CD4-positive, alpha-beta T cell treated with Interleukin-10 for 1 hour (primary cell): ENCODE results near the gene HOXC4.
"Not testable (repeated sequence)": the region's sequence is repeated elsewhere in the genome, so short reads cannot be mapped to it uniquely, and the experiment has no call there.

Experiments used
- DNase-seq: peaks from one replicate; pipeline ENCODE4 v3.0.0-alpha.2; 2020

The HOXC4 gene

GRCh38 chr12:54060174-54060974 lies 6.7 kb downstream of the HOXC4 start:
- no peak for DNase-seq

GRCh38 chr12:54060975-54061778 lies 7.5 kb downstream of the HOXC4 start:
- DNase-seq: no peak

- no peak for DNase-seq
These were observed 12.0 kb downstream of the HOXC4 start for GRCh38 chr12:54065677-54066076.

GRCh38 chr12:54066408-54066807 lies 12.8 kb downstream of the HOXC4 start:
- no peak for DNase-seq

- DNase-seq: no peak
These were observed 14.9 kb downstream of the HOXC4 start for GRCh38 chr12:54068418-54069070.

GRCh38 chr12:54071942-54072341 lies 18.3 kb downstream of the HOXC4 start:
- no peak for DNase-seq

GRCh38 chr12:54074308-54074707 lies 20.7 kb downstream of the HOXC4 start:
- DNase-seq: no peak

GRCh38 chr12:54075409-54075808 lies 21.8 kb downstream of the HOXC4 start:
- no peak for DNase-seq

GRCh38 chr12:54075974-54076373 lies 22.3 kb downstream of the HOXC4 start:
- no peak for DNase-seq

- DNase-seq: not testable (repeated sequence)
These were observed 24.2 kb downstream of the HOXC4 start for GRCh38 chr12:54077843-54078242.

- not testable (repeated sequence) for DNase-seq
These were observed 25.5 kb downstream of the HOXC4 start for GRCh38 chr12:54079115-54079514.

GRCh38 chr12:54080008-54080924 lies 26.6 kb downstream of the HOXC4 start:
- DNase-seq: not testable (repeated sequence)

- peak; percentile 43 for DNase-seq
These were observed 27.4 kb downstream of the HOXC4 start for GRCh38 chr12:54081053-54081514.

GRCh38 chr12:54081581-54082396 lies 28.2 kb downstream of the HOXC4 start:
- peak; percentile 27 for DNase-seq

- DNase-seq: peak; percentile 44
These were observed 28.8 kb downstream of the HOXC4 start for GRCh38 chr12:54082397-54082892.

GRCh38 chr12:54088011-54088410 lies 34.4 kb downstream of the HOXC4 start:
- not testable (repeated sequence) for DNase-seq

GRCh38 chr12:54089465-54089864 lies 35.8 kb downstream of the HOXC4 start:
- not testable (repeated sequence) for DNase-seq

GRCh38 chr12:54090312-54090711 lies 36.7 kb downstream of the HOXC4 start:
- DNase-seq: not testable (repeated sequence)

GRCh38 chr12:54092943-54093342 lies 39.3 kb downstream of the HOXC4 start:
- DNase-seq: not testable (repeated sequence)

- not testable (repeated sequence) for DNase-seq
These were observed 42.3 kb downstream of the HOXC4 start for GRCh38 chr12:54095928-54096327.

GRCh38 chr12:54098644-54099043 lies 45.0 kb downstream of the HOXC4 start:
- DNase-seq: not testable (repeated sequence)
